GM21526 (cell line): ENCODE data around the gene GNG13.
"Not testable (repeated sequence)": the region's sequence is repeated elsewhere in the genome, so short reads cannot be mapped to it uniquely, and the experiment has no call there.

Experiments
- ATAC-seq: cut with Tn5 transposase; IDR thresholded peaks from one replicate; pipeline ENCODE4 v1.9.1; 2021; ENCODE audit warnings: moderate library complexity; ENCODE audit not compliant: unreplicated experiment, low FRiP score

GNG13 gene

DNA sequence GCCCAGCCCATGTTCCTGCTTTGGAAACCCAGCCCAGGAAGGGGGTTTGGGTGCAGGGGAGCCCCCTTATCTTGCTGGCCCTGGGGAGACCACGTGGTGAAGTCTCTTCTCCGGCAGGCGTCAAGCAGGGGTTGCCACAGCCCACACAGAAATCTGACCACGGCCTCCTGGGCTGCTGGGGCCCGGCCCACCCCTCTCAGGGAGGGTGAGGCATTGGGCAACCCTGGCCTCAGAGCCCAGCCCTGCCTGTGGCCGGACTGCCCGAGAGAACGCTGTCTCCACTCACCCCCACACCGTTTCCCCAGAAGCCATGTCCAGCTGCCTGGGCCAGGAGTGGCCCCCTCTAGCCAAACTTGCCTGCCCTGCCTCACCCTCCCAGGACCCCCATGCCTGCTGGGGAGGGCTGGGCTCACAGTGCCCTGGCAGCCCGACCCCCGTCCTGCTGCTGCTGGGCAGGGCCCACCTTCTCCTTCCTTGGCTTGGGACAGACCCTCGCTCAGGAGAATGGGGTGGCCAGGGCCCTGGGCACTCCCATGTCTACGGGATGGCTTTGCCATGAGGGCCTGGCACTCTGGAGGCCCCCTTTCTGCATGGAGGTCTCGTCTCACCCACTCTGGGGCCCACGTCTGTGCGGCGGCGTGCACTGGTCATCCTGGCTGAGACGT, 19.1 kb downstream of the GNG13 start:
- no peak for ATAC-seq

GRCh38 chr16:780296-780695, 20.2 kb downstream of the GNG13 start:
- no peak for ATAC-seq

GRCh38 chr16:779561-779960, 21.0 kb downstream of the GNG13 start:
- ATAC-seq: no peak

- ATAC-seq: no peak
Measured at GRCh38 chr16:778909-779527, 21.5 kb downstream of the GNG13 start.

DNA sequence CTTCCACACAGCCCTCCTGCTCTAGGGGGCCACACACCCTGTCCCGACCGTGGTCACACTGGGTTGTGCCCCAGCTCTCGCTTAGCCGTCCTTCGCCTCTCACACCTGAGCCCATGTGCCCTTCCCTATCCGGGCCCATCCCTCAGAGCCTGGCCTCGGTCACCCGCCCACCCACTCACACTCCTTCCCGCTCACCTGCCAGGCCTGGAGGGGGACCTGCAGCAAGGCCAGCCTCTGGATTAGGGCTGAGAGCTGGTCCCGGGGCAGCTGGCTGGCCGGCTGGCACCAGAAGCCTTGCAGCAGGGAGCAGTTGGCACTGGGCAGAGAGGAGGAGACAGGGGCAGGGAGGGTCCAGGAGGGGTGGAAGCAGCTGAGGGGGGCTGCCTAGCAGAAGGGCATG, 22.1 kb downstream of the GNG13 start:
- ATAC-seq: no peak

DNA sequence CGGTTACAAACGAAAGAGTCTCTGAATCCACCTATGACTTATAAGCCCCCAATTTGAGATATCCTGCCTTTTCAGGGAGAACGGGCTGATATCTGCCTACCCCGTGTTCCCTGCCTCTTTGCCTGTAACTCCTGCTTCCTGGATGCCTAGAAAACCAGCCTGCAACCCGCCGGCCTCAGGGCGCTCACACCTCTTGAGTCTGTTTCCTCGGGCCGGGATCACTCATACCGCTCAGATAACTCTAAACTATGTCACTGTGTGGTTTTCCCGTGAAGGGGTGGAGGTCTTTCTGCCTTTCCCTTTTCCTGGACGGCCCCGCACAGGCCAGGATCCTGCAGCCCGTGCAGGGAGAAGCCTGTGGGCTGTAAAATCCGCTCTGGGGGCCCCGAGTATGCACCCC, 22.7 kb downstream of the GNG13 start:
- no peak for ATAC-seq

DNA sequence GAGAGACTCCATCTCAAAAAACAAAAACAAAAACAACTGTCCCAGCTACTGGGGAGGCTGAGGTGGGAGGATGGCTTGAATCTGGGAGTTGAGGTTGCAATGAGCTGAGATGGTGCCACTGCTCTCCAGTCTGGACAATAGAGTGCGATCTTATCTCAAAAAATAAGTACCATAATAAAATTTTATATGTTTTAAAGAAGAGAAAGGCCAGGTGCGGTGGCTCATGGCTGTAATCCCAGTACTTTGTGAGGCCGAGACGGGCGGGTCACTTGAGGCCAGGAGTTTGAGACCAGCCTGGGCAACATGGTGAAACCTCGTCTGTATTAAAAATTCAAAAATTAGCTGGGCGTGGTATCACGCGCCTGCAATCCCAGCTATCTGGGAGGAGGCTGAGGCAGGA, 23.7 kb downstream of the GNG13 start:
- ATAC-seq: no peak

DNA sequence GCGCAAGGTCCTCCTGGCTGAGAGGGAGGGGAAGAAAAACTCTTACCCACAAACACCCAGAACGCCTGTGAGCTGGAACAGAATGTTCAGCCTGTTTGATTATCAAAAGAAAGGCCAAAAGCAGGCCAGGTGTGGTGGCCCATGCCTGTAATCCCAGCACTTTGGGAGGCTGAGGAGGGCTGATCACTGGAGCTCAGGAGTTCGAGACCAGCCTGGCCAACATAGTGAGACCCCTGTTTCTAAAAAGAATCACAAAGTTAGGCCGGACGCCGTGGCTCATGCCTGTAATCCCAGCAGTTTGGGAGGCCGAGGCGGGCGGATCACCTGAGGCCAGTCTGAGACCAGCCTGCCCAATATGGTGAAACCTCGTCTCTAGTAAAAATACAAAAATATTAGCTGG, 24.2 kb downstream of the GNG13 start:
- not testable (repeated sequence) for ATAC-seq

GRCh38 chr16:775236-775796, 25.2 kb downstream of the GNG13 start:
- ATAC-seq: no peak

- no peak for ATAC-seq
Measured at GRCh38 chr16:774086-775001, 26.2 kb downstream of the GNG13 start.

DNA sequence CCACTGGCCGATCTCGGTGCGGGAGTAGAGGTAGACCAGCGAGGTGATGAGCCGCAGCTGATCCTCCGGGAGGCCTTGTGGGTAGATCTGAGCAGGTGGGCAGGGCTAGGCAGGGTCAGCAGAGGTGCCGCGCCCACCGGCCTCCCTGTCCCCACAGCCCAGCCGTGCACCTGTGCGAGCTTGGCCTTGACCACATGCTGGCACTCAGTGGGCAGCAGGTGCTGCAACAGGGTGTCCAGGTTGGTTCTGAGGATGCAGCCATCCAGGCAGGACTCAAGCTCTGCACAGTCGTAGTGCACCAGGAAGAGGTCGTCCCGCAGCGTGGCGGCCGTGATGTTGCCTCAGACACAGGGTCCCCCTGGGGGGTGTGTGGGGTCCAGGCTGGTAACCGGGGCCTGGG, 27.6 kb downstream of the GNG13 start:
- ATAC-seq: no peak

DNA sequence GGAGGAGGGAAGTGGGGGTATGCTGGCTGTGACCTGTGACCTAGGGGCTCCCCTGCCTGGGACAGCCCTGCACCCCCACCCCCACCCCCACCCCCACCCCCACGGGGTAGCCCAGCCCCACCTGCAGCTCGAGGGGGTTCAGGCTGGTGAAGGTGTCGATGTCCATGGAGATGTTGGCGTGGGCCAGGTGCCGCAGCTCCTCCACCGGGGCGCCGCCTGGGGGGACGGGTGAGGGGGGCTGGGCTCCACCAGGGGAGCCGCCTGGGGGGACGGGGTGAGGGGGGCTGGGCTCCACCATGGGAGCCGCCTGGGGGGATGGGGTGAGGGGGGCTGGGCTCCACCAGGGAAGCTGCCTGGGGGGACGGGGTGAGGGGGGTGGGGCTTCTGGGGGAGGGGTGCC, 30.1 kb downstream of the GNG13 start:
- no peak for ATAC-seq

GRCh38 chr16:769934-770333, 30.6 kb downstream of the GNG13 start:
- no peak for ATAC-seq

GRCh38 chr16:769184-769784, 31.2 kb downstream of the GNG13 start:
- no peak for ATAC-seq

GRCh38 chr16:768428-768827, 32.1 kb downstream of the GNG13 start:
- no peak for ATAC-seq

- ATAC-seq: no peak
Measured at GRCh38 chr16:767743-768235, 32.7 kb downstream of the GNG13 start.

DNA sequence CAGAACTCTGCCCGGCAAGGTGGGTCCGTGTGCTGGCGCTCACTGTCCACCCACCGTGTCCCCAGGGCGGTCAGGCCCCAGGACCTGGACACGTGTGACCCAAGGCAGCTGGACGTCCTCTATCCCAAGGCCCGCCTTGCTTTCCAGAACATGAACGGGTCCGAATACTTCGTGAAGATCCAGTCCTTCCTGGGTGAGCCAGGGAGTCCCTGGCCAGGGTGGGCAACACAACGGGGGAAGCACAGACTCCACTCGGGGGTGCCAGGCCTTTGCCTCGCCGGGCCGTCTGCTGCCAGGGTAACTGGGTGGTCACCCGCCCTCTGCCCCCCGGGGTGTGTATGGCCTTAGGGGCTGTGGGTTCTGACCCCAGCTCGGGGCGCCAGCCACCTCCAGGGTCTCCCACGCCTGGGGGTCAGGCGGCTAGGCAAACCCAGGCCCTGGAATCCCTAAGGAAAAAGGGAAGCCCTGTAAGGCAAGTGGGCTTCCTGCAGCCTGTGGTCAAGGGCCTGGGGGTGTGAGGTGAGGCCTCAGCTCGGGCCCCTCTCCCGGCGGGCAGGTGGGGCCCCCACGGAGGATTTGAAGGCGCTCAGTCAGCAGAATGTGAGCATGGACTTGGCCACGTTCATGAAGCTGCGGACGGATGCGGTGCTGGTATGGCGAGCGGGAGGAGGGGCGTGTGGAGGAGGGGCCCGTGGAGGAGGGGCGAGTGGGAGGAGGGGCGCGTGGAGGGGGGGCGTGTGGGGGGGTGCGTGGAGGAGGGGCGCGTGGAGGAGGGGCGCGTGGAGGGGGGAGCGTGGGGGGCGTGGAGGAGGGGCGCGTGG, 33.5 kb downstream of the GNG13 start:
- no peak for ATAC-seq

DNA sequence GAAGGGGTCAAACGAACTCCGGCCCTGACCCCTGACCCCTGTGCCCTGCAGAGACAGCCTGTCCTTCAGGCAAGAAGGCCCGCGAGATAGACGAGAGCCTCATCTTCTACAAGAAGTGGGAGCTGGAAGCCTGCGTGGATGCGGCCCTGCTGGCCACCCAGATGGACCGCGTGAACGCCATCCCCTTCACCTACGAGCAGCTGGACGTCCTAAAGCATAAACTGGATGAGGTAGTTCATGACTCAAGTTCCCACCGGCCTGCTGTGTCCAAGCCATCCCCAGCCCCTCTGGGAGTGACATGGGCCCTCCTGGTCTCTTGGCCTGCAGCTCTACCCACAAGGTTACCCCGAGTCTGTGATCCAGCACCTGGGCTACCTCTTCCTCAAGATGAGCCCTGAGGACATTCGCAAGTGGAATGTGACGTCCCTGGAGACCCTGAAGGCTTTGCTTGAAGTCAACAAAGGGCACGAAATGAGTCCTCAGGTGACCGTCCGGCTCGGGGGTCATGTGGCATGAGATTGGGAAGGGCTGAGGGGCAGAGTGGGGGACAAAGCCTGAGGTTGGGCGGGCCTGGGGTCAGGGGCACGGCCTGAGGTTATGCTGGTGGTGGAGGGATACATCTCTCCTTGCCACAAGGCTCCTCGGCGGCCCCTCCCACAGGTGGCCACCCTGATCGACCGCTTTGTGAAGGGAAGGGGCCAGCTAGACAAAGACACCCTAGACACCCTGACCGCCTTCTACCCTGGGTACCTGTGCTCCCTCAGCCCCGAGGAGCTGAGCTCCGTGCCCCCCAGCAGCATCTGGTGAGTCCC, 34.3 kb downstream of the GNG13 start:
- no peak for ATAC-seq

DNA sequence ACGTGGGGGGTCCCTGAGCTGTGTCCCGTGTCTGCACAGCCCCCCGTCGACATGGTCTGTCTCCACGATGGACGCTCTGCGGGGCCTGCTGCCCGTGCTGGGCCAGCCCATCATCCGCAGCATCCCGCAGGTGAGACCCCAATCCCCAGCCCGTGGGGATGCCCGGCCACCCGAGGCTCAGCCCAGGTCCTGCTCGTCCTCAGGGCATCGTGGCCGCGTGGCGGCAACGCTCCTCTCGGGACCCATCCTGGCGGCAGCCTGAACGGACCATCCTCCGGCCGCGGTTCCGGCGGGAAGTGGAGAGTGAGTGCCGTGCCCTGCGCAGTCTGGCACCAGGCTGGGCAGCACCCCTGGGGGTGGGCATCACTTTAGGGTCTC, 35.1 kb downstream of the GNG13 start:
- no peak for ATAC-seq
